Measurements from ENCODE around the gene SLC12A9.

- TF ChIP-seq, protein P1, sequence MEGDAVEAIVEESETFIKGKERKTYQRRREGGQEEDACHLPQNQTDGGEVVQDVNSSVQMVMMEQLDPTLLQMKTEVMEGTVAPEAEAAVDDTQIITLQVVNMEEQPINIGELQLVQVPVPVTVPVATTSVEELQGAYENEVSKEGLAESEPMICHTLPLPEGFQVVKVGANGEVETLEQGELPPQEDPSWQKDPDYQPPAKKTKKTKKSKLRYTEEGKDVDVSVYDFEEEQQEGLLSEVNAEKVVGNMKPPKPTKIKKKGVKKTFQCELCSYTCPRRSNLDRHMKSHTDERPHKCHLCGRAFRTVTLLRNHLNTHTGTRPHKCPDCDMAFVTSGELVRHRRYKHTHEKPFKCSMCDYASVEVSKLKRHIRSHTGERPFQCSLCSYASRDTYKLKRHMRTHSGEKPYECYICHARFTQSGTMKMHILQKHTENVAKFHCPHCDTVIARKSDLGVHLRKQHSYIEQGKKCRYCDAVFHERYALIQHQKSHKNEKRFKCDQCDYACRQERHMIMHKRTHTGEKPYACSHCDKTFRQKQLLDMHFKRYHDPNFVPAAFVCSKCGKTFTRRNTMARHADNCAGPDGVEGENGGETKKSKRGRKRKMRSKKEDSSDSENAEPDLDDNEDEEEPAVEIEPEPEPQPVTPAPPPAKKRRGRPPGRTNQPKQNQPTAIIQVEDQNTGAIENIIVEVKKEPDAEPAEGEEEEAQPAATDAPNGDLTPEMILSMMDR (IDR thresholded peaks at IDR 0.05; ENCODE audit: borderline replicate concordance, extremely low read depth, low read length, poor library complexity, severe bottlenecking), result no peak
- TF ChIP-seq EZH2 (IDR thresholded peaks at IDR 0.05; ENCODE audit: borderline replicate concordance, low read depth, low read length, severe bottlenecking), result no peak
Observed at GRCh38 chr7:100881136-100881535, 28.6 kb downstream of the SLC12A9 start.

Measured in DND-41 (cell line).